Panc1 (cell line): ENCODE data around the gene REV3L.

ENCODE experiments used
- CTCF ChIP-seq: fragments of 450-650 bp; IDR thresholded peaks from 2 replicates; pipeline ENCODE4 v1.5.1; 2017; ENCODE audit warnings: mild to moderate bottlenecking
- POLR2AphosphoS5 ChIP-seq: IDR thresholded peaks from 2 replicates; pipeline ENCODE4 v1.6.1; 2012; ENCODE audit warnings: mild to moderate bottlenecking, low read depth, low read length, moderate library complexity
- SIN3A ChIP-seq: IDR thresholded peaks from 2 replicates; pipeline ENCODE4 v1.6.1; 2012; ENCODE audit warnings: low read depth, mild to moderate bottlenecking, low read length, moderate library complexity, borderline replicate concordance; ENCODE audit not compliant: insufficient read depth
- TCF7L2 ChIP-seq: IDR thresholded peaks from 2 replicates; pipeline ENCODE4 v1.6.1; 2011; ENCODE audit warnings: mild to moderate bottlenecking, low read depth, low read length, inconsistent platforms

GRCh38 chr6:111291336-111292259, 191.4 kb downstream of the REV3L start:
- TF ChIP-seq CTCF, result no peak
- TF ChIP-seq TCF7L2, result no peak
- no peak for TF ChIP-seq SIN3A
- no peak for TF ChIP-seq POLR2AphosphoS5
